Measurements from ENCODE around the gene OAS1. TPM values are rescaled to one million over a fixed set of nuclear protein-coding genes. Genes with fewer than 3 reads are reported as not detected.

OAS1 gene
- total RNA-seq, 2 experiments from 2014 or later: 2.6 to 3.4 TPM

- no peaks in the 10 kb centered on the region for H3K27me3 ChIP-seq (ENCODE audit: control insufficient read depth in 1 of 2, insufficient read depth in 2 of 2, low read length in 2 of 2)
- Mint-ChIP-seq H3K4me1 (ENCODE audit: low read depth) (no peaks in the 10 kb centered on the region), H3K4me3 (no peak overlapping the region), H3K9me3 (peaks cover 6% of the 10 kb centered on the region), H3K27ac (no peak overlapping the region), H3K36me3 (ENCODE audit: low read depth) (peaks cover 21% of the 10 kb centered on the region), H3K27me3 (no peaks in the 10 kb centered on the region)
- ChIA-PET POLR2A (no interaction called here), CTCF (no interaction called here)
- H3K4me3 ChIP-seq (ENCODE audit: low read length): no peak overlapping the region
- H3K9me3 ChIP-seq (ENCODE audit: control insufficient read depth in 1 of 2, insufficient read depth in 1 of 2, low read length in 2 of 2): no peaks in the 10 kb centered on the region
- intact Hi-C loops (cut with DNase I, micrococcal nuclease): no loop called here
- no peaks in the 10 kb centered on the region for H3K36me3 ChIP-seq (ENCODE audit: insufficient read depth, low read length)
- no peak overlapping the region for H3K27ac ChIP-seq (ENCODE audit: low read depth in 1 of 2, low read length in 2 of 2)
- no peaks in the 10 kb centered on the region for H3K4me1 ChIP-seq (ENCODE audit: insufficient read depth, low read length)
- ATAC-seq (ENCODE audit: poor library complexity): no peak
- TF ChIP-seq CTCF (IDR thresholded peaks at IDR 0.05): no peak
- no peak for DNase-seq
These were observed 23.0 kb downstream of the OAS1 start for GRCh38 chr12:112929715-112930114.

- no peak for TF ChIP-seq CTCF (IDR thresholded peaks at IDR 0.05)
- Histone ChIP-seq H3K9me3 (ENCODE audit: control insufficient read depth in 1 of 2, insufficient read depth in 1 of 2, low read length in 2 of 2) (no peaks in the 10 kb centered on the region), H3K4me1 (ENCODE audit: insufficient read depth, low read length) (no peaks in the 10 kb centered on the region), H3K27me3 (ENCODE audit: control insufficient read depth in 1 of 2, insufficient read depth in 2 of 2, low read length in 2 of 2) (no peaks in the 10 kb centered on the region), H3K27ac (ENCODE audit: low read depth in 1 of 2, low read length in 2 of 2) (no peak overlapping the region), H3K4me3 (ENCODE audit: low read length) (no peak overlapping the region), H3K36me3 (ENCODE audit: insufficient read depth, low read length) (no peaks in the 10 kb centered on the region)
- Mint-ChIP-seq H3K27me3 (no peaks in the 10 kb centered on the region), H3K9me3 (peaks cover 6% of the 10 kb centered on the region), H3K27ac (no peak overlapping the region), H3K4me3 (no peak overlapping the region), H3K36me3 (ENCODE audit: low read depth) (peaks cover 19% of the 10 kb centered on the region), H3K4me1 (ENCODE audit: low read depth) (no peaks in the 10 kb centered on the region)
- POLR2A ChIA-PET: interaction anchor here (1.3 kb wide), 2 partner anchors 31 to 49 kb away, joined by 3 to 4 read pairs; partner anchors contain the start of gene OAS2
- intact Hi-C loops (cut with DNase I, micrococcal nuclease): no loop called here
- CTCF ChIA-PET: no interaction called here
- no peak for DNase-seq
- ATAC-seq (ENCODE audit: poor library complexity): no peak
These were observed 23.6 kb downstream of the OAS1 start for GRCh38 chr12:112930350-112930749.

GRCh38 chr12:112932485-112933128, 25.8 kb downstream of the OAS1 start:
- Histone ChIP-seq H3K27me3 (ENCODE audit: control insufficient read depth in 1 of 2, insufficient read depth in 2 of 2, low read length in 2 of 2) (no peaks in the 10 kb centered on the region), H3K9me3 (ENCODE audit: control insufficient read depth in 1 of 2, insufficient read depth in 1 of 2, low read length in 2 of 2) (no peaks in the 10 kb centered on the region), H3K4me1 (ENCODE audit: insufficient read depth, low read length) (peaks cover 5% of the 10 kb centered on the region), H3K36me3 (ENCODE audit: insufficient read depth, low read length) (no peaks in the 10 kb centered on the region), H3K4me3 (ENCODE audit: low read length) (no peak overlapping the region), H3K27ac (ENCODE audit: low read depth in 1 of 2, low read length in 2 of 2) (no peak overlapping the region)
- H3K36me3 Mint-ChIP-seq (ENCODE audit: low read depth): peaks cover 14% of the 10 kb centered on the region
- ATAC-seq (ENCODE audit: poor library complexity) (no peak), DNase-seq (no peak)
- ChIA-PET CTCF (interaction anchor here (1.1 kb wide), 1 partner anchor 32 kb away, joined by 3 read pairs; no protein-coding TSS in a partner anchor), POLR2A (interaction anchor here (1.9 kb wide), 1 partner anchor 25 kb away, joined by 5 read pairs; the partner anchor contains the start of gene OAS1)
- TF ChIP-seq CTCF (IDR thresholded peaks at IDR 0.05): no peak
- H3K9me3 Mint-ChIP-seq: peaks cover 8% of the 10 kb centered on the region
- no peak overlapping the region for H3K27ac Mint-ChIP-seq
- H3K27me3 Mint-ChIP-seq: no peaks in the 10 kb centered on the region
- intact Hi-C loops (cut with DNase I, micrococcal nuclease): no loop called here
- no peak overlapping the region for H3K4me3 Mint-ChIP-seq
- H3K4me1 Mint-ChIP-seq (ENCODE audit: low read depth): peaks cover 6% of the 10 kb centered on the region

Data from CD4-positive, alpha-beta T cell (primary cell).